CD14-positive monocyte (primary cell): ENCODE data around the gene TERT. TPM values are rescaled to one million over a fixed set of nuclear protein-coding genes. Genes with fewer than 3 reads are reported as not detected.

Source experiments
- DNase-seq, 3 donors: peaks; one replicate each; pipeline ENCODE4 v3.0.0-alpha.2; 2011 to 2022
- H2AFZ ChIP-seq: 2 replicates; pipeline ENCODE4 v1.6.0; 2012; ENCODE audit warnings: mild to moderate bottlenecking, low read depth, low read length, inconsistent platforms; ENCODE audit not compliant: insufficient read depth, poor library complexity, severe bottlenecking
- H3K27ac ChIP-seq, 2 donors: 1 replicate in 1 of 2; 2 replicates in 1 of 2; pipeline ENCODE4 v1.5.1; 2012 to 2013; ENCODE audit warnings: low read length in 2 of 2, control low read depth in 1 of 2, inconsistent platforms in 1 of 2, low read depth in 1 of 2, mild to moderate bottlenecking in 1 of 2
- H3K27me3 ChIP-seq, 2 donors: one replicate each; pipeline versions ENCODE4 v1.6.0 to v1.6.1; 2011 to 2013; ENCODE audit warnings: low read length in 2 of 2; ENCODE audit not compliant: control insufficient read depth in 2 of 2, insufficient read depth in 2 of 2
- H3K36me3 ChIP-seq, 2 donors: replicated peaks in 1 of 2; 1 replicate in 1 of 2; 2 replicates in 1 of 2; pipeline versions ENCODE4 v1.5.1 to v1.6.1; 2012 to 2013; ENCODE audit warnings: low read length in 2 of 2, control low read depth in 1 of 2, inconsistent platforms in 1 of 2, mild to moderate bottlenecking in 1 of 2; ENCODE audit not compliant: insufficient read depth in 2 of 2, control insufficient read depth in 1 of 2
- H3K4me1 ChIP-seq, 2 donors: 1 replicate in 1 of 2; 2 replicates in 1 of 2; pipeline versions ENCODE4 v1.5.1 to v1.6.1; 2012 to 2013; ENCODE audit warnings: low read length in 2 of 2, control low read depth in 1 of 2, inconsistent platforms in 1 of 2, mild to moderate bottlenecking in 1 of 2, moderate library complexity in 1 of 2; ENCODE audit not compliant: insufficient read depth in 2 of 2, control insufficient read depth in 1 of 2
- H3K4me2 ChIP-seq: replicated peaks from 2 replicates; pipeline ENCODE3; 2012; ENCODE audit warnings: low read length, moderate library complexity, mild to moderate bottlenecking; ENCODE audit not compliant: poor library complexity, severe bottlenecking; ENCODE audit errors: extremely low read depth
- H3K4me3 ChIP-seq, 3 experiments: fragments of 200-600 bp in 1 of 3; sonication (generic) in 1 of 3; replicated peaks in 1 of 3; 1 replicate in 2 of 3; 2 replicates in 1 of 3; pipeline ENCODE4 v1.5.1; 2011 to 2013; ENCODE audit warnings: low read length in 3 of 3, mild to moderate bottlenecking in 3 of 3, control low read depth in 2 of 3, low read depth in 2 of 3, inconsistent platforms in 1 of 3, moderate library complexity in 1 of 3
- H3K79me2 ChIP-seq: 2 replicates; pipeline ENCODE4 v1.6.0; 2012; ENCODE audit warnings: mild to moderate bottlenecking, control low read depth, inconsistent platforms, low read length, moderate library complexity; ENCODE audit not compliant: insufficient read depth
- H3K9ac ChIP-seq: 2 replicates; pipeline ENCODE4 v1.6.0; 2017; ENCODE audit warnings: low read length, mild to moderate bottlenecking; ENCODE audit not compliant: insufficient read depth, poor library complexity, severe bottlenecking
- H3K9me3 ChIP-seq, 2 donors: replicated peaks in 1 of 2; 1 replicate in 1 of 2; 2 replicates in 1 of 2; pipeline versions ENCODE4 v1.5.1 to v1.6.1; 2012 to 2013; ENCODE audit warnings: low read length in 2 of 2, control low read depth in 1 of 2; ENCODE audit not compliant: control insufficient read depth in 1 of 2, insufficient read depth in 1 of 2
- H4K20me1 ChIP-seq: 2 replicates; pipeline ENCODE4 v1.6.0; 2012; ENCODE audit warnings: mild to moderate bottlenecking, low read length, control low read depth, moderate library complexity; ENCODE audit not compliant: insufficient read depth
- H3K27ac Mint-ChIP-seq, 7 donors: one replicate each; pipeline ENCODE4 v1.8.0; 2020; ENCODE audit warnings: mild to moderate bottlenecking in 7 of 7, mixed read lengths in 7 of 7, moderate library complexity in 6 of 7, inconsistent platforms in 2 of 7
- H3K27me3 Mint-ChIP-seq, 3 donors: one replicate each; pipeline ENCODE4 v1.8.0; 2021 to 2022; ENCODE audit warnings: low read depth in 3 of 3, mild to moderate bottlenecking in 3 of 3, mixed read lengths in 3 of 3, moderate library complexity in 3 of 3, inconsistent platforms in 1 of 3
- H3K36me3 Mint-ChIP-seq, 2 donors: one replicate each; pipeline ENCODE4 v1.8.0; 2020; ENCODE audit warnings: mixed read lengths in 2 of 2, inconsistent platforms in 1 of 2, mild to moderate bottlenecking in 1 of 2
- H3K4me1 Mint-ChIP-seq: one replicate; pipeline ENCODE4 v1.8.0; 2020; ENCODE audit warnings: mild to moderate bottlenecking, mixed read lengths
- H3K4me3 Mint-ChIP-seq, 2 donors: one replicate each; pipeline ENCODE4 v1.8.0; 2020; ENCODE audit warnings: mild to moderate bottlenecking in 2 of 2, mixed read lengths in 2 of 2, moderate library complexity in 1 of 2
- H3K9me3 Mint-ChIP-seq, 7 donors: one replicate each; pipeline ENCODE4 v1.8.0; 2020 to 2022; ENCODE audit warnings: mixed read lengths in 7 of 7, mild to moderate bottlenecking in 6 of 7, moderate library complexity in 6 of 7, inconsistent platforms in 2 of 7
- CTCF ChIP-seq: fragments of 200-600 bp; IDR thresholded peaks from one replicate; pipeline ENCODE4 v1.8.0; 2022; ENCODE audit warnings: antibody characterized with exemption, mild to moderate bottlenecking
- WGBS: methylation state at CpG from one replicate; pipeline ENCODE4 v1.1.5; 2013; ENCODE audit warnings: missing lambda C conversion rate; ENCODE audit not compliant: insufficient coverage; 5-methylcytosine and 5-hydroxymethylcytosine counted together
- intact Hi-C, 2 donors: fragments of 100-400 bp; cut with micrococcal nuclease; formaldehyde crosslinking; loops; one replicate each; pipeline versions ENCODE4 v1.15.0 to v1.15.1; 2023
- polyA plus RNA-seq, 3 donors: library from polyadenylated mRNA; depleted of rRNA in 1 of 3; unstranded in 2 of 3; stranded (reverse) in 1 of 3; fragments of 300-500 nt in 2 of 3; fragments of >200 nt in 1 of 3; fragmentation: Illumina TruSeq in 2 of 3; gene quantifications; 1 replicate in 2 of 3; 2 replicates in 1 of 3; pipeline ENCODE4 v1.2.3, GENCODE V29; 2012 to 2021

Gene TERT
- polyA plus RNA-seq, 3 donors, result not detected

- H3K4me3 Mint-ChIP-seq, result no peak overlapping the region
- WGBS, result 90% methylated on average over 12 of the region's 12 CpGs
Measured at GRCh38 chr5:1223278-1223670, 71.6 kb downstream of the TERT start.

GRCh38 chr5:1222621-1223277 lies 72.1 kb downstream of the TERT start:
- Mint-ChIP-seq H3K36me3 (no peaks in the 10 kb centered on the region), H3K4me1 (no peaks in the 10 kb centered on the region), H3K27me3 (peaks cover 4 to 7% (median 5%) of the 10 kb centered on the region in 3 donors), H3K9me3 (peaks cover 0 to 2% (median 0%) of the 10 kb centered on the region in 7 donors), H3K27ac (no peak overlapping the region), H3K4me3 (no peak overlapping the region)
- H3K9me3 ChIP-seq, result no peaks in the 10 kb centered on the region
- no peak overlapping the region for H3K4me2 ChIP-seq
- no peak for DNase-seq
- no peak overlapping the region for H2AFZ ChIP-seq
- H3K4me3 ChIP-seq, result no peak overlapping the region
- intact Hi-C loops, result no loop called here
- no peak for TF ChIP-seq CTCF
- no peaks in the 10 kb centered on the region for H3K4me1 ChIP-seq
- no peaks in the 10 kb centered on the region for H4K20me1 ChIP-seq
- H3K9ac ChIP-seq, result no peak overlapping the region
- WGBS, result 92% methylated on average over 14 of the region's 27 CpGs
- H3K36me3 ChIP-seq, result no peaks in the 10 kb centered on the region
- no peak overlapping the region for H3K27ac ChIP-seq
- no peaks in the 10 kb centered on the region for H3K27me3 ChIP-seq
- no peaks in the 10 kb centered on the region for H3K79me2 ChIP-seq

More at GRCh38 chr5:1223278-1223670, 71.6 kb downstream of the TERT start:
- no peaks in the 10 kb centered on the region for H3K27me3 ChIP-seq
- H3K36me3 ChIP-seq, result no peaks in the 10 kb centered on the region
- no peaks in the 10 kb centered on the region for H4K20me1 ChIP-seq
- H3K4me3 ChIP-seq, result no peak overlapping the region
- Mint-ChIP-seq H3K9me3 (peaks cover 0 to 2% (median 0%) of the 10 kb centered on the region in 7 donors), H3K4me1 (no peaks in the 10 kb centered on the region), H3K27ac (no peak overlapping the region), H3K27me3 (peaks cover 6 to 10% (median 9%) of the 10 kb centered on the region in 3 donors), H3K36me3 (no peaks in the 10 kb centered on the region)
- intact Hi-C loops, result no loop called here
- H3K79me2 ChIP-seq, result no peaks in the 10 kb centered on the region
- H3K9me3 ChIP-seq, result no peaks in the 10 kb centered on the region
- no peak overlapping the region for H3K9ac ChIP-seq
- H3K4me1 ChIP-seq, result no peaks in the 10 kb centered on the region
- no peak for DNase-seq
- no peak for TF ChIP-seq CTCF
- H3K4me2 ChIP-seq, result no peak overlapping the region
- no peak overlapping the region for H2AFZ ChIP-seq
- H3K27ac ChIP-seq, result no peak overlapping the region
